ENCODE results near the gene KRT4.

DNA sequence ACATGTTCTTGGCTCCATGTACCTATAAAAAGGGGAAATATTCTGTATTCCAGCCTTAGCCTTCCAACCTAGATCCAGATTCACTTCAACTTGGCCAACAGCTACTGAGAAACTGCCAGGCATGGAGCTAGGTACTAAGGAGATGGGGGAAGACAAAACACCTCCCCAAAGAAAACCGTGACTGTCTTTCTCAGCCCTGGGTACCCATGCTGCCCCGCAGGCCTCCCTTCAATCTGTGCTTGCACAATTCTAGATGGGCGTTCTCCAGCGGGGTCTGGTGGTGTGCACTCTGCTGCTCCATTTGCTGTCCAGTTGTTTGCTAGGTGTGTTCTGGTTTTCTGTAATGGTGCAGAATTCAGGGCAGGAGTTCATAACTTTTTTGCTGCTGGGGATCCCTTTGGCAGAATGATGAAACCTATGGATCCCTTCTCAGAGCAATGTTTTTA lies 817 bp upstream of the KRT4 start:
- TF ChIP-seq POLR2AphosphoS5 (IDR thresholded peaks at IDR 0.05; ENCODE audit: borderline replicate concordance, low read depth, low read length) (no peak), EZH2 (IDR thresholded peaks at IDR 0.05) (no peak), FOXP2 (optimal IDR thresholded peaks at IDR 0.05; ENCODE audit: control extremely low read depth, extremely low read length, insufficient read depth) (no peak)

Measured in SK-N-MC (cell line).